ENCODE data around the gene NMRAL1. TPM values are rescaled to one million over a fixed set of nuclear protein-coding genes. Genes with fewer than 3 reads are reported as not detected.

Gene NMRAL1
- total RNA-seq, 2 donors from 2014 or later = 16.8 to 17.2 TPM

DNA sequence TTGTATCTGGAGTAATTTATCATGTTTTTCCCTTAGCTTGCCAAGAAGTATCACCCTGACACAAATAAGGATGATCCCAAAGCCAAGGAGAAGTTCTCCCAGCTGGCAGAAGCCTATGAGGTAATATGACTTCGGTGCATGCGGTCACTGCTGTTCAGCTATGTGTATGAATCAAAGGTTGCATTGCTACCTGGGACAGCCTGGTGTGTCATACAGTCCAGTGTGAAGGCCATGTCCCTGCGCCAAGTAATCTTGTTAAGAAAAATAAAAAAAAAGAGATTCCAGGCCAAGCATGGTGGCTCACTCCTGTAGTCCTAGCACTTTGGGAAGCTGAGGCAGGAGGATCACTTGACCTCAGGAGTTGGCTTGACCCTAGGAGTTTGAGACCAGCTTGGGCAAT, 37.1 kb downstream of the NMRAL1 start:
- ATAC-seq (no peak), DNase-seq (no peak)
- intact Hi-C loops (cut with DNase I) = no loop called here

GRCh38 chr16:4435337-4436067, 38.9 kb downstream of the NMRAL1 start:
- ATAC-seq (no peak), DNase-seq (no peak)
- intact Hi-C loops (cut with DNase I) = no loop called here

DNA sequence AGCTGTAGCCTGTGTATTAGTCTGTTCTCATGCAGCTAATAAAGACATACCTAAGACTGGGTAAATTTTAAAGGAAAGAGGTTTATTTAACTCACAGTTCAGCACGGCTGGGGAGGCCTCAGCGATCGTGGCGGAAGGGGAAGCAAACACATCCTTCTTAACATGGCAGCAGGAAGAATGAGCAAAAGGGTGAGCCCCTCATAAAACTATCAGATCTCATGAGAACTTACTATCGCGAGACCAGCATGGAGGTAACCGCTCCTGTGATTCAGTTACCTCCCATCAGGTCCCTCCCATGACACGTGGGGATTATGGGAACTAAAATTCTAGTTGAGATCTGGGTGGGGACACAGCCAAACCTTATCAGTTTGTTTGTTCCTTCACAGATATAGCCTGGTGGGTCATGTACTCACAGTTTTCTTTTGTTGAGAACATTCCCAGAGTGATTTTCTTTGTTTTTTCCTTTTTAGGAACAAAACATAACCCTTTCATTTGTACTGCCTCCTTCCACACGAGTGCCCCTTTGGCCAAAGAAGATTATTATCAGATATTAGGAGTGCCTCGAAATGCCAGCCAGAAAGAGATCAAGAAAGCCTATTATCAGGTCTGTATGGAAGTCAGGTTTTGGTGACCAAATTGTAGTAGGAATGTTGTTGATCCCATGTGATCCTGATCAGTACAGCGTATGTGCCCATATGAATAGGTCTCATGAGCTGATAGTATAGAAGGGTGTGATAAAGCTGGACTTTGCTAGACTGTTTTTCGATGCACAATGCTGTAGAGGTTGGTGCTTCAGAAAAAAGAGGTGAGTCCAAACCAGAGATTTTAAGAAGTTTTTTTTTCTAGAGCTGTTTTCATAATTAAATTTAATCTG, 40.3 kb downstream of the NMRAL1 start:
- DNase-seq (no peak), ATAC-seq (no peak)
- intact Hi-C loops (cut with DNase I) = no loop called here

DNA sequence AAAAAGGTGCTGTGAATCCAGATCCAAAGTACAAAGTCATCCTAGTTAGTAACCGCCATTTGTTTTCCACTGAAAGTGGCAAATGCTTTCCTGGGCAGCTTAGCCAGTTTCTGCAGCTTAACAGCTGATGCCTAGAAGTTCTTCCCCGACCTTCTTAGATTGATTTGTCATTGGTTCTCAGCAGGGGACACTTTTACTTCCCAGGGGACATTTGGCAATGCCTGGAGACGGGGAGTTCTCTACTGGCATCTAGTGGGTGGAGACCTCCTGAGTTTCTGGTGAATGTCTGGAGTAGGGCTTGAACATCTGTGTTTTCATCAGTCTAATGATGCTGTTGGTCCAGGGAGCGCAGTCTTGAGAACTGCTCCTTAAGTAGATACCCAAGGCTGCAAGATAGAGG, 41.2 kb downstream of the NMRAL1 start:
- intact Hi-C loops (cut with DNase I) = no loop called here
- no peak for DNase-seq
- ATAC-seq = no peak

DNA sequence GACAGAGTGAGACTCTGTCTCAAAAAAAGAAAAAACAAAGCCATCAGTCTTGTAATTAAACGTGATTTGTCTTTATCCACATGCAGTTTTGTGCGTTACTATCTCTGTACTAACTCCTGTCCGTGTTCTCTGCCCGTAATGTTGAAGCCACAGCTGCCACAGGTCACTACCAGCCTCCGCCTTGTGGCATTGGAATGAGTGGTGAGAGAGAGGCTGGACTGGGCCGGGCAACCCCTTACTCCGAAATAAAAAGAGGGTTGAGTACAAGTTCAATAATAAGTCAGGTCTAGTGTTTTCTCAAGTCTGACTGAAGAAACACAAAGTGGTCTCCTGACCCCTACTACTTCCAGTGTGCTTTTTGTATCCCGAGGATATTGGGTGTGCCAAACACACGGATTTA, 43.4 kb downstream of the NMRAL1 start:
- intact Hi-C loops (cut with DNase I) = no loop called here
- DNase-seq = no peak
- no peak for ATAC-seq

GRCh38 chr16:4428500-4428899, 45.9 kb downstream of the NMRAL1 start:
- intact Hi-C loops (cut with DNase I) = no loop called here
- DNase-seq = no peak
- ATAC-seq = no peak

- intact Hi-C loops (cut with DNase I) = no loop called here
- ATAC-seq = no peak
Measured at GRCh38 chr16:4426722-4427372, 47.6 kb downstream of the NMRAL1 start.

GRCh38 chr16:4426021-4426684, 48.3 kb downstream of the NMRAL1 start:
- intact Hi-C loops (cut with DNase I) = no loop called here
- ATAC-seq (peak; percentile 4 to 14), DNase-seq (no peak)

More at GRCh38 chr16:4426722-4427372, 47.6 kb downstream of the NMRAL1 start:
- DNase-seq = no peak

- DNase-seq (peak; percentile 94), ATAC-seq (peak; percentile 98 to 99)
- intact Hi-C loops (cut with DNase I) = no loop called here
Measured at GRCh38 chr16:4425378-4426020, 48.9 kb downstream of the NMRAL1 start, which contains the start of gene DNAJA3. DNAJA3 (plus strand) TSS chr16:4425868; CDS start chr16:4425882, 14 bp downstream.

DNA sequence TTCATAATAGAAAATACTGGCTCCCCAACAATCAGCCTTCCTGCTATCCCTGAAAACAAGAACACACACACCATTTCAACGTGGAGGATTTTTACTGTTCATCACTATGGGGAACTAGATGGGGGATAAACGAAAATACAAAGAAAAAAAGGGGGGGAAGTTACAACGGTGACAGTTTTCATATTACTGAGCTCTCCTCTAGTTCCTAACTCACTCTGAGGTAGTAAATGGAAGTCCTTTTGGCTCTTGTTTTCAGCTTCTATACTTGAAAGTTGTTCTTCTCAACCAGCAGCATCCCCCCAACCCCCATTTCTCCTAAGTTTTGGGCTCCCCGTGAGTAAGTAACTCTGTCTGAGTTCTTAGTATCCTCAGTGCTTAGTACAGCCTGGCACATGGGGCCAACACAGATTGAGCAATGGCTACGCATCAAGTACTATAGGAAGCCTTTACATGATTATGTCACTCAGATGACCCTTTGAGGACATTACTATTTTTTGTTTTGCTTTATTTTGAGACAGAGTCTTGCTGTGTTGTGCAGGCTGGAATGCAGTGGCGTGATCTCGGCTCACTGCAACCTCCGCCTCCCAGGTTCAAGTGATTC, 53.8 kb downstream of the NMRAL1 start:
- DNase-seq (no peak), ATAC-seq (no peak)
- intact Hi-C loops (cut with DNase I) = no loop called here

- no peak for DNase-seq
- intact Hi-C loops (cut with DNase I) = no loop called here
- no peak for ATAC-seq
Measured at GRCh38 chr16:4419402-4419959, 54.9 kb downstream of the NMRAL1 start.

- peak; percentile 98 for DNase-seq
- peak; percentile 95 to 96 for ATAC-seq
- intact Hi-C loops (cut with DNase I) = no loop called here
Measured at GRCh38 chr16:4416200-4417032, 58.0 kb downstream of the NMRAL1 start, which contains the start of gene CORO7. CORO7 (minus strand) TSS chr16:4416596; CDS start chr16:4416518, 78 bp downstream.

- peak; percentile 31 to 40 for ATAC-seq
- peak; percentile 64 for DNase-seq
- intact Hi-C loops (cut with DNase I) = no loop called here
Measured at GRCh38 chr16:4415538-4416199, 58.8 kb downstream of the NMRAL1 start.

DNA sequence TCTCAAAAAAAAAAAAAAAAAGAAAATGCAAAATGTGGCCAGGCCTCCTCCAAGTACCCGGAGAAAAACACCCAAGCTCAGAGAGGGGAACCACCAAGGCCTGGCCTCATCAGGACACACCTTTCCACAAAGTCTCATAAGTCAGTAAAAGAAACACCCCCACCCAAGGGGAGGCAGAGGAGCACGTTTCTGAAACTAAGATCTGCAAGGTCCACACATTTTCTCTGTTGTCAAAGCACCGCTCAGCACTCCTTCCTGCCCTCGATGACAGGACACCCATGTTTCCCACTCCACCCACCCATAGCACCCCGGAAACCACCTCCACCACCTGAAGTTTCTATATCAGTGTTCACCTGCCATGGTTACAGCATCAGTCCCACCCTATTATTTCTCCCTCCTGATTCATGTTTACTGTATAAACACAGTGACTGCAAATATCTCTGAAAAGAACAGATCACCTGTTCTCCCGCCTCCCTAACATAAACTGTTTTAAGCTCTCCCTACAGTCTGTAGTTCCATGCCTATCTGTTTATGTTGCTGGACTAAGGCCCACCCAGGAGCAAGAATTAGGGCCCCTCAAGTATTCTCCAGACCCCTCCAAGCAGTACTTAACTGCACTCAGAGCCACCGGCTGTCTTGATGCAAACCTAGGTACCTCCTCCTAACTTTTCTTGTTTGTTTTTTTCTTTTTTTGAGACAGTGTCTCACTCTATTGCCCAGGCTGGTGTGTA, 60.1 kb downstream of the NMRAL1 start:
- peak; percentile 21 for DNase-seq
- intact Hi-C loops (cut with DNase I) = no loop called here
- ATAC-seq = no peak

DNA sequence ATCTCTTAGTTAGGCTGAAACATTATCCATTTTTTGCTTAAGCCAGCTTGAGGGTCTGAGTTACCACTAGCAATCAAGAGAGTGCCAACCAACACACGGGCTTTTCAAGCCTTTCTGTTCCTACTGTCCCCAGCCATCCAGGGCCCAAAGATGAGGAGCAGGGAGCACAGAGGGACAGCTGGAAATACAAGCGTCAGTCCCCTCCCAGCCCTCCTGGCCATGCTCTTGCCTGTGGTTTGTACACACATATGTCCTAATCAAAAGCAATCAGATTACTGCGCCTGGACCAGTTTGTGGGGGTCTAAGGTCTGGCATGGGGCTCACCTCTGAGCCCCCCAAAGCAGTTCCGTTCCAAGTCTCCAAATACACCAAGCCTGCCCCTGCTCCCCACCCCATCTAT, 61.6 kb downstream of the NMRAL1 start:
- intact Hi-C loops (cut with DNase I) = no loop called here
- DNase-seq (peak; percentile 6), ATAC-seq (no peak)

GRCh38 chr16:4412159-4412558, 62.3 kb downstream of the NMRAL1 start:
- ATAC-seq = no peak
- no peak for DNase-seq
- intact Hi-C loops (cut with DNase I) = no loop called here
